HG03045 (cell line): ENCODE results near the gene ENO1.

Source experiments
- ATAC-seq: cut with Tn5 transposase; IDR thresholded peaks from one replicate; pipeline ENCODE4 v1.9.1; 2021; ENCODE audit warnings: mild to moderate bottlenecking, moderate library complexity; ENCODE audit not compliant: unreplicated experiment

ENO1 gene

GRCh38 chr1:8814865-8815264, 63.6 kb downstream of the ENO1 start:
- no peak for ATAC-seq

GRCh38 chr1:8813991-8814390, 64.5 kb downstream of the ENO1 start:
- no peak for ATAC-seq

GRCh38 chr1:8813016-8813763, 65.3 kb downstream of the ENO1 start:
- no peak for ATAC-seq

- no peak for ATAC-seq
Measured at GRCh38 chr1:8812081-8812480, 66.4 kb downstream of the ENO1 start.
